Cerebellar nuclear complex (tissue), 1 donor: ENCODE data around the gene CMIP.
"Not testable (repeated sequence)": the region's sequence is repeated elsewhere in the genome, so short reads cannot be mapped to it uniquely, and the experiment has no call there.

Experiments
- DNase-seq, 2 experiments: peaks; one replicate each; lab custom pipeline; 2025; lab: John Stamatoyannopoulos, UW

Gene CMIP

DNA sequence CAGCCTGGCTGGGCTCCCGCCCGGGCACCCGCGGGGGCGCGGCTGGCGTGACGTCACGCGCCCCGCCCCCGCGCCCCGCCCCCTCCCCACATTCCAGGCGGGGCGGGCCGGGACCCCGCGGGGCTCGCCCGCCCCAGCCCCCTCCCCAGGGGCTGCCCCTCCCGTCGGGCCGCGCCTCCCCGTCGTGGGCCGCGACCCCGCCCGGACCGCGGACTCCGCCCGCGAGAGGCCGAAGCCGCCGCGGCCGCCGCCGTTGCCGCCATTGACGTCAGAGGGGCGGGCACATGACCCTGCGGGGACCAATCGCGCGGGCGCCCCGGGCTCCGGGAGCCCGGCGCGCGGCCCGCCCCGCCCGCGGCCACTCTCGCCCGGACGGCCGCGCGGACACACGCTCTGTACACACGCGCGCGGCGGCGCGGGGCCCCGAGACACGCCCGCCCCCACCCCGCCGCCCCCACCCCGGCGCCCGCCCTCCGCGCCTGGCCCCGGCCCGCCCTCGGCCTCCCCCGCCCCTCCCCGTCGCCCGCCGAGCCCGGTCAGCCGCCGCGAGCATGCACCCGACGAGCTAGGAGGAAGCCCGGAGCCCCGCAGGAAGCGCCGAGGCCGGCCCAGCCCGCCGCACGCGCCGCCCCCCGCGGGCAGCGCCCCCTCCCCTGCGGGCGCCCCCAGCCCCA, at the start of gene CMIP:
TSS of gene CMIP (plus strand) at position 361 of the 674 bp plus-strand sequence.
- DNase-seq: peak in 1 of 2 experiments; percentile 13

DNA sequence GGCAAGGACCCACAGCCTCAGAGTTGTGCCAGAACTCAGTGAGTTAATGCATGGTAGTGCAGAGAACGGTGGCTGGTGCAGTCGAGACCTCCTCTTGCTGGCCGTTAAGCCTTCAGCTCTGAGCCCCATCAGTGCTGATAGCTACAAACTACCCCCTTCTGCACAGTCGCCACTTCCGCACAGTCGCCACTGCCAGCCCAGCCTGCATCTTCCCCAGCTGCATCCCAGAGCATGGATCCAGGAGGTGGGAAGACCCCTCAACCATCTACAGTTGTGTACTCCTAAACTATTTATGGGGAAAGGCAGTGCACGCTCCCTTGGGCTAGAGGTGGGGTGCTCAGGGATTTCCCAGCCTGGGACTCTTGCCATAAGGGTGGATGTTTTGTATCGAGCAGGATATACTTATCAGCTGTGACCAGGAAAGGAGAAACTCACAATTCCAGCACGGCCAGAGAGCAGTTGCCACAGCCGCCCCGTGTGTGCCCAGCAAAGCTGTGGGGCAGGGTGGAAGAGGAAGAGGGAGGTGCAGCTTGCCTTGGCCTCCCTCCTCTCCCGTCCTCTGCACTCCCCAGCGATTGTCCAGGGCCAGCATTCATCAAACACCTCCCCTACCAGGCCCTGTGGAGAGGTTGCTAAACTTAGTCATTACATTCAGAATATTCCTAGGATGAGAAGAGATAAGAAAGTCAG, 49.5 kb upstream of the CMIP start:
- DNase-seq: no peak

DNA sequence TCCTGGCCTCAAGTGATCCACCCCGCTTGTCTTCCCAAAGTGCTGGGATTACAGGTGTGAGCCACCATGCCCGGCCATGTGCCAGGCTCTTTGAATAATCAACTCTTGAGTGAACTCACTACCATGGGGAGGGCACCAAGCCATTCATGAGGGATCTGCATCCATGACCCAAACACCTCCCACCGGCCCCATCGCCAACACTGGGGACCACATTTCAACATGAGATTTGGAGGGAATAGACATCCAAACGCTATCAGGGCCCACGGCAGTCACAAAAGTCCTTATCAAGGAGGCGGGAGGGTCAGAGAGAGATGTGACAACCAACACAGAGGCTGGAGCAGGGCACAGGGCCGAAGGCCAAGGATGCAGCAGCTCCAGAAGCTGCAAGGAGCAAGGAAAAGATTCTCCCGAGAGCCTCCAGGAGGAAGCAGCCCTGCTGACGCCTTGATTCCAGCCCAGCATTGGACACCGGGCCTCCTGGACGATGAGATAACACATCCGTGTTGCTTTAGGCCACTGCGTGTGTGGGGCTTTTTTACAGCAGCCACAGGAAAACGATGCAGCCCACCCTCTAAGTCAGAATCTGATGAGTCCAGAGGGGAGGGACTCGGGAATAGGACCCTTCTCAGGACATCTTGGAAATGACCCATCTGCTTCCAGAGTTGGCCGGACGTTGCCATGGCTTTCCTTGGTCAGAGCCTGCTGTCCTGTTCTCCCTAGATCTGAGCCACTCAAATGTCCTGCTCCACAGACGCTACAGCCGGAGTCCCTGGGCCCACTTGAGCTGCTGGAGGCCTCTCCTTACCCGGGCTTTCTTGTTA, 47.3 kb upstream of the CMIP start:
- DNase-seq: no peak

DNA sequence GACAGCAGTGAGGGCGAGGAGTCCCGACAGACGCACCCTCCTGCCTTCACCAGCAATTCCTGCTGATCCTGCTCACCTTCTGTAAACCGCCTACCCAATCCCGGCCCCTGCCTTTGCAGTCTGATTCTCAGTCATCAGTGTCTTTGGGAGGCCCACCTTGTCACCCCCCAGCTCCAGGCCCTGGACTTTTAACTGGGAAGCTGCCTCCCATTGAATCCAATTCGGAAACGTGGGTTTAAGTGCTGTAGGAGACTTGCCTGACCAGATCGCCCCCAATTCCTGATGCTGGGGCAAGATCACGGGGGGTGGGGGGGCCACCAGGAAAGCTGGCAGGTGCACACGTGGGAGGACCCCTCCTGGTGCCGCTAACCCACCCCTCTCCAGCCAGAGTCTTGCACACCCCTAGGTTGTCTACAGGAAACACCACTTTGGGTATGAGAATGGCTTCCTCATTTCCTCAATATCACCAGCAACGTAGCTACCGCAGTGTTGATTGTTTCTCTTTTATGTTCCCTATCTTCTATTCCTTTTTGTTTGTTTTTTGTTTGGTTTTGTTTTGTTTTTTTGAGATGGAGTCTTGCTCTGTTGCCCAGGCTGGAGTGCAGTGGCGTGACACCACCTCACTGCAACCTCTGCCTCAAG, 46.6 kb upstream of the CMIP start:
- no peak for DNase-seq

DNA sequence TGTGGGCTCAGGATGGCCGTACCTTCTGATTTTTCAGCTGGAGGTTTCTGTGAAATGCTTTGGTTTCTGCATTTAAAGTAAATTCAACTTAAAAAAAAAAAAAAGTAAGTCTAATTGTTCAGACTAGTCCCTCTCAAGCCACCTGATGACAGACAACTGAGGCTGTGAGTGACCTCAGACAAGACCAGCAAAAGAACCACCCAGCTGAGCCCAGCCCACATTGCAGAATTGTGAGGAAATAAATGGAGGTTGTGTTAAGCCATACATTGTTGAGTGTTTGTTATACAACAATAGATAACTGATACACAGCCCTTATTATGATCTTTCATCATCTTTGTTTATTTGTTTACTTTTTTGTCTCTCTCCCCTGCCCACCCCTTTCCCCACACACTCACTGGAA, 44.7 kb upstream of the CMIP start:
- no peak for DNase-seq

DNA sequence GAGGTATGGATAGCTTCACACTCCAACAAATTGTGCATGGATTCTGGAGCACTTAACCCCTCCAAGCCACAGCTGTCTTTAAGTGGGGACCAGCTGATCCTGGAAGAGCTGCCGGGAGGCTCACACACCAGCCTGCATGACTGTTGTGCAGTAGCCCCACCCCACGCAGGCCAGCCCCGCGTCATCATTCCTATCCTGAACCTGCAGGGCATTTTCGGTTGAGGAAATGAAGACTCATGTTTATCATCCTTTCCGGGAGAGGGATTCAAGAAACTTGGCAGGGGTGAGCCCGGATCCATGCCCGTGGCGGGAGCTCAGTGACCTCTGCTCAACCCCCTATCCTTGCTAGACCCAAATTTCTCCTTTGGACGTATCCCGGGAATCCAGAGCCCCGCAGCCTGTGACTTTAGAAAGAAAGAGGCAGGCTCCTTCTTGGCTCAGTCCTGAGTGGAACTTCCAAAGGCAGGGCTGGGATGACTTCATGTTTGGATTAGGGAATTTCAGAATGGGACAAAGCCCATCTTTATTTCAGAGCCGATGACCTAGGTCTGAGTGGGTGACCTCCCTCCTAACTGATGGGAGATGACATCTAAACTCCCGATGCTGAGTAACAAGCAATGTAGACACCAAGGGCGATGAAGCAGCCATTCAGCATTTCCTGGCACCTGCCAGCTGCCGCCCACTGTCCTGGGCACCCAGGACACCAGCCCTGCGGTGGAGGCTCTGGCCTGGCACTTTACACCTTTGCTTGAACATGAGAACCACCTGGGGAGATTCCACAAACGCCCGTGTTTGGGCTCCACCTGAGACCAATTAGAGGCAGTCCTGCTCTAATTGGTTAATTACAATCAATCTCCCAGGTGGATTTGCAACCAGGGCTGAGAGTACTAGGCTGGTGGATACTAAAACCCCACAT, 43.3 kb upstream of the CMIP start:
- DNase-seq: no peak

DNA sequence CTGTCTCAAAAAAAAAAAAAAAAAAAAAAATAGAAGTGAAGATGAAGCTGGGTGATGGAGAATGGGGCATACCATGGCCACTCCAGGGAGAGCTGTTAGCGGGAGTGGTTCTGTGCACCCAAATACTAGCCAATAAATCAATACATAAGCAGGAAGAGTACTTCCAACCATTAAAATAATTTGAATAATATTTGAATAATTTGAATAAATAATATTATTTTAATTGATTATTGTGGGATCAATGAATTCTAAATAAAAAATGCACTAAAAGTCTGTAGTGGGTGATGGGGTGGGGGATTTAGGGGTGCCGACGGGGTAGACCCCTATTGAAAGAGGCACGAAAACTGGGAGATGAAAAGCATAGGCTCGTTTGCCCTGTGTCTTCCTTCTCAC, 41.4 kb upstream of the CMIP start:
- DNase-seq: no peak

DNA sequence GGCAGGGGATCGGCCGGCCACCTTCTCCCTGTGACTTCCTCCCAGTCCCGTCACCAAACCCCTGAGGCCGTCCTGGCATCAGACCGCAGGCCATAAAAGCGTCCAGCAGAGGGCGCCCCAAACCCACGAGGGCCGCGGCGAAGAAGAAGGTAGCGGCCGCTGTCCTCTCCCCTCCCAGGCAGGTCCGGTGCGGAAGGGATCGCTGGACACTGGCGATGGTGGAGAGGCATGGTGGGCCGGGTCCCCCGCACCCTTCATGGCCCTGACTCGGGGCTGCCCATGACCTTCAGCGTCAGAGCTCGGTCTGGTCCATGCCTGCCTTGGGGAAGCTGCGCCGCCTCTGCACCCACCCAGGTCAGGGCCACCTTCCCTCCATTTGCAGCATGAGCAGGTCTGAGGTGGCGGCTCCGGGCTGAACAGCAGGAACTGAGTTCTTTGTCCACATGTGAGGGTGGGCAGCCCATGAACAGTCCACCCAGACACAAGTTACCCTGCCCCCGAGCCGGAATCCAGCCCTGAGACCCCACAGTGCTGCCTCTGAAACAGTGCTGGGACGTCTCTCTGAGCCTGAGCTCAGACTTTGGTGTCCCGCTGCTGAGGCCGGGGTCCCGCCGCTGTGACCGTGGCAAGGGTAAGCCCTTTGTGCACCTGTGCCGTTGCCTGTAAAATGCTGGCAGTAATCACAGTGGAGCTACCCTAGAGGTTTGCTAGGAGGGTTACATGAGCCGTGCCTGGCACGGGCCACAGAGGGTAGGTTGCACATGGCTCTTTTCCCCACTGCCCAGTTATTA, 40.8 kb upstream of the CMIP start:
- no peak for DNase-seq

DNA sequence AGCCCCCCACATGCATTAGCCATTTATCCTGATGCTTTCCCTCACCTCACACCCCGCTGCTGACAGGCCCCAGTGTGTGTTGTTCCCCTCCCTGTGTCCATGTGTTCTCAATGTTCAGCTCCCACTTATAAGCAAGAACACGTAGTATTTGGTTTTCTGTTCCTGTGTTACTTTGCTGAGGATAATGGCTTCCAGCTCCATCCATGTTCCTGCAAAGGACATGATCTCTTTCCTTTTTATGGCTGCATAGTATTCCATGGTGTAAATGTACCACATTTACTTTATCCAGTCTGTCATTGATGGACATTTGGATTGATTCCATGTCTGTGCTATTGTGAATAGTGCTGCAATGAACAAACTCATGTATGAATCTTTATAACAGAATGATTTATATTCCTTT, 39.6 kb upstream of the CMIP start:
- not testable (repeated sequence) for DNase-seq

DNA sequence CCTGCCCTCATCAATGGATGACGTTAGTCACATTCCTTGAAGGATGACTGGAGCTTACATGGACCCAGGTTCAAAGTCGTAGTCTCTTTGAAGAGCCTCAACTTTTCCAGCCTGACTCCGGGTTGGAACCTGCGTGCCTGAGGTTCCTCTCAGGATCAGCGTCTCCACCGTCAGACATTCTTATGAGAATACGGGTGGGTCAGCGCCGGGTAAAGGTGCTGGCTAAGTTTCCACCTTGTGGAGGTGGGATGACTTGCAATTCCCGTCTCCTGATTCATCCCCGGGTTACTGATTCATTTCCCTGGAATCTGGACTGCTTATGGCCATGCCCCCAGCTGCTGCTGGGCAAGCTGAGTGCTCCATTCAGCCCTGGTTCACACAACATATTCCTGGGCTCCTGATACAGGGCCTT, 38.9 kb upstream of the CMIP start:
- no peak for DNase-seq

DNA sequence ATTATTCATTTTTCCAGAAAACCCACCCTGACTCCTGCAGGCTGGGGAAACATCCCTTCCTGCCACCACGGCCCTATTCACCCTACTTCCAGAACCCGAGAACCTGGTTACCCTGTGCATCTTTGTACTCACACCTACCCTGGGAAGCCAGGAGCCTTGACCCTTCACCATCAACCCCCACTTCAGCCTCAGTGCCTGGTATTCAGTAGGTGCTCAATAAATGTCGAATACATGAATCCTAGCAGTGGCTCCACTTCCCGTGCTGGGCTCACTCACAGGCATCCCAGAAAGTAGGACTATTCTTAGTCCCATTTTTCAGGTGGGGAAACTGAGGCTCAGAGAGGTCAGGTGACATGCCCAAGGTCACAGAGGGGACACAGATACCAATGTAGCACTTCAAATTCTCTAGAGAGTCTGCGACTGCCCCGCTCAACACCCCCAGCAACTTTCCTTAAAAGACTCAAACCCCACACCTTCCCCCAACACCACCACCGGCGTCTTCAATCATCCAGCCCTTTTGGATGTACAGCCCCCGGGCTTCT, 36.1 kb upstream of the CMIP start:
- DNase-seq: no peak

DNA sequence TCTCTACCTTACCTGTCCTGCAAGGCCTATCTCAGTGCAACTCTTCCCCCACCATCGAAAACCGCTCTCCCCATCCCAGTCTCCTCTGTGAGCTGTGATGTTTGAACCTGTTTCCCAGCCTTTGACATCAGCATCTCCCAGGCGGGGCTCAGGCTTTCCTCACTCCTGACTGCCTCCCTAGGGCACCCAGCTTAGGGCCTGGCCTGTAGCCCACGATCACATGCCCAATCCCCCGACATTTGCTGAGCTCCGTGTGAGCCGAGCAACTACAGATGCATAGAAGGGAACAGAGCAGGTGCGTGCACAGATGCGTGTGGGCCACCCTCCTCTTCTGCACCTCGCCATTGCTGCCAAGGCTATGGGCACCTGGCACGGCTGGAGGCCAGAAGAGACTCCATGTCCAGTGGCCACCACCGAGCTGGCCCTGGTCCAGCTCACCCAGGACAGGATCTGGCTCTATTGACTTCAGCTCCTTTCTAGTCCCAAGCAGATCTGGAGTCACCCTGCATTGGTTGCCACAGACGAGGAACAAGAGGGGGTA, 35.5 kb upstream of the CMIP start:
- DNase-seq: no peak

DNA sequence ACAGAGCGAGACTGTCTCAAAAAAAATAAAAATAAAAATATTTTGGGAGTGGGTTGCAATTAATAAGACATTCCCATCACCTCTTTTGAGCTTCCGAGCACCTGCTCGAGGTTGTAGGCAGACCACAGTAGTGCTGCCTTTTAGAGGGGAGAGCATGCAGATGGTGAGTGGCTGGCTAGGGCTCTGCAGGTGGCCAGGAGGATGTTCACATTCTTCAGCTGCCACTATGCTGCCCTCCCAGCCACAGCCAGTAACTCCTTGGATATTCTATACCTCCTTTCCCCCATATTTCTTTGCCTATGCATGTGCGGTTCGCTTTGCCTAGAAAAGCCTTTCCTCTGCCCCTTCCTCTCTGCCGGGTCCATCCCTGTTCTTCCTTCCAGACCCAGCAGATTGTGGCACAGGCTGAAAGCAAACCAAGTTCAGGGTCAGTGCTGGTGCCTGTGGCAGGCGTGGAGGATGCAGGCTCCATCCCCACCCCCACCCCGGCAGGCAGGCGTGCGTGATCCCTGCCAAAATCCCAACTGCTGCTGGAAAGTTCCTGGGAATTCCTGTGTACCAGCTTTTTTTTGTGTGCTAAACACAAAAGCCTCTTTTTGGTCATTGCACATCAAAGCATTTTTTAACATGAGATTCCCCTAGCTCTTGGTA, 33.8 kb upstream of the CMIP start:
- no peak for DNase-seq

DNA sequence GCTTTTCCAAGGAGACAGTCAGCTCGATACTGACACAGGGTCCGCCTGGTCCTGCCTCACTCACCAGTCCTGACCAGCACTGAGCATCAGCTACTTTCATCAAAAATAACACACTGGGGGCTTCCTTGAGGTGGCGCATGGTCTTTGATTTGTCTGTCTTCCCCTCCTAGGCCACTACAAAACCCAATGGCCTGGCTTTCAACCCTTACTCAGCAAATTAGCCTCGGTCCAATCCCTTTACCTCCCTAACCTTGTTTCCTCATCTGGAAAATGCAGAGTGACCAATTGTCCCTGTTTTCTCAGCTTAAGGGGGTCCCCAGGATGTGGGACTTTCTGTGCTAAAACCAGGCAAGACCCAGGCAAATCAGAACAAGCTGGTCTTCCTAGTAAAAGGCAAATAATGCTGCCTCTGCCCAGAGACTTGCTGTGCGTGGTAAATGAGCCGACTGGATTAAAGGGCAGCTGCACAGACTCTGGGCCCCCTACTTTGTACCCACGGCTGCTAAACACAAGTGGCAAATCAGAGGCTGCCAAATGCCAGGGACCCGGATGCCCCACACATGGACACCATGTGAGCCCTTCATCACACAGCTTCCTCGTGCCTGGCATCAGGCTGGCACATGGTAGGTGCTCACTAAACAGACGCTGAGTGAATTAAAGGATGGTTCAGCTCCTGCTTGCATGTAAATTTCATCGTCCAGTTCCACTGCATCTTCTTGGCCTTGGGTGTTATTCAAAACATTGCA, 31.2 kb upstream of the CMIP start:
- DNase-seq: no peak

DNA sequence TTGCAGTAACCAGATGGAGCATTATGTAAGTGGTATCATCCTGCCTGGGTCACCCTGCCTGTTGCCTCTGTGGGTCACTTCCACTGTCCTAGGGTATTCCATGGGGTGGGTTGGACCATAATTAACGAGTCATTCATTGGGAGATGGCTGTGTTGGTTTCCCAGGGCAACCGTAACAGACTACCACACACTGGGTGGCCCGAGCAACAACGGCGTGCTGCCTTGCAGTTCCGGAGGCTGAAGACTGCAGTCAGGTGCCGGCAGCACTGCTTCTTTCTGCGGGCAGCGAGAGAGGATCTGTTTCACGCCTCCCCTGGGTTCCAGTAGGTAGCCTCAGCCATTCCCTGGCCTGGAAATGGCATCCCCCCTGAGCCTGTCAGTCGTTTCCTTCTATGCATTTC, 28.9 kb upstream of the CMIP start:
- no peak for DNase-seq

DNA sequence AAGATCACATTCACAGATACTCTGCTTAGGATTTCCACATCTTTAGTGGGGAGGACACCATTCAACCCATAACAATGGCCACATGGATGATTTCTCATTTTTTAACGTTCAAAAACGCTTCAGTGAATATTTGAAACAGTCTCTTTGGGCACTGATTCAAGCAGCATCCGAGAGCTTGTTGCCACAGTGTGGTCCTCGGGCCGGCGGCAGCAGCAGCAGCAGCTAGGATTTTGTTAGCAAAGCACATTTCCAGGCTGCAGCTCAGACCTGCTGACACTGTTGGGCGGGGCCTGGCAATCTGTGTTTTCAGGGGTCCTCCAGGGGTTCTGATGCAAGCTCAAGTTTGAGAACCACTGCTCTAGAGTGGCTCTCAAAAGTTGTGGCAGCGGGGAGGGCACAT, 27.9 kb upstream of the CMIP start:
- no peak for DNase-seq

DNA sequence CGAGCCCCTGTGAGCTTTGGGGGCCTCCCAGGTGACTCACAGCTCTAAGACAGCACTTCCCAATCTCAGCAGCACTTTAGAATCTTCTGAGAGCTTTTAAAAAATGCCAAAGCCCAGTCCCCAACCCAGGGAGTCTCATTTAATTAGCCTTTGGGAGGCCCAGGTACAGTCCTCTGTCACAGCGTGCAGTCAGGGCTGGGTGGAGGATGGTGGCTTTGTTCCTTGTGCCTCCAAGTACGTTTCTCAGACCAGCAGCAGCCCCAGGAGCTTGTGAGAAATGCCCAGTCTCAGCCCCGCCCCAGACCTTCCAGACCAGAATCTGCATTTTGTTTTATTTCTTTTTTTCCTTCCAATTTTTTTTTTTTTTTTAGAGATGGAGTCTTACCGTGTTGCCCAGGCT, 27.4 kb upstream of the CMIP start:
- no peak for DNase-seq

DNA sequence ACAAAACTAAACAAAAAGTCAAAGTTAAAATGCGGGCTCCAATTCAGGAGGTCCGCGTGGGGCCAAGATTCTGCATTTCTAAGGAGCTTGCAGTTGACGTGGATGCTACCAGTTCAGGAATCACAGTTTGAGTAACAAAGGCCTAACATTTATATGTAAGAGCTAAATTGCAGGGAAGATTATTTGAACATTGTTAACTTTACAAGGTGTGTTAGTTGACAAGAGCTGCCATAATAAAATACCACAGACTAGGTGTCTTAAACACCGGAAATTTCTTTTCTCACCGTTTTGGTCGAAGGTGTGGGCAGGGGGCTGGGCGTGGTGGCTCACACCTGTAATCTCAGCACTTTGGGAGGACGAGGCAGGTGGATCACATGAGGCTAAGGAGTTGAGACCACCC, 24.8 kb upstream of the CMIP start:
- DNase-seq: no peak

DNA sequence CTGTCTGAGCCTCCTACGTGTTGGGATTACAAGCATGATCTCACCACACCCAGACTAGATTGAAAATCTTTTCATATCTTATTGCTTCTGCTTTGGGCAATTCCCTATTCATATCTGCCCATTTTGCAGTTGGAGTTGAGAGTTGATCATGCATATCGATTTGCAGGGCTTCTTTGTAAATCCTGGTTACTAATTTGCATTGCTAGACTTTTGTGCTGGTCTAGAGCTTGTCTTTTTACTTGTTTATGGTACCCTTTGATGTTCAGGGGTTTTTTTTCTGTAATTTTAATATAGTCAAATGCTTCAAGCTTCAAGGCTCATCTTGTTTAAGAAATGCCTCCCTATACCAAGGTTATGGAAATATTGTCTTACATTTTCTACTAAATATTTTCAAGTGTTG, 23.5 kb upstream of the CMIP start:
- no peak for DNase-seq
